Measurements from ENCODE around the gene TRIM2.

Gene TRIM2

GRCh38 chr4:153249199-153250041, 45.2 kb downstream of the TRIM2 start:
- DNase-seq: peak; percentile 47 to 51

- DNase-seq: no peak
Measured at GRCh38 chr4:153252122-153252521, 47.9 kb downstream of the TRIM2 start.

GRCh38 chr4:153255233-153255632, 51.0 kb downstream of the TRIM2 start:
- no peak for DNase-seq

- no peak for DNase-seq
Measured at GRCh38 chr4:153257151-153257620, 52.9 kb downstream of the TRIM2 start.

GRCh38 chr4:153257991-153258390, 53.7 kb downstream of the TRIM2 start:
- DNase-seq: no peak

- DNase-seq: no peak
Measured at GRCh38 chr4:153258750-153259149, 54.5 kb downstream of the TRIM2 start.

GRCh38 chr4:153259661-153260060, 55.4 kb downstream of the TRIM2 start:
- DNase-seq: no peak

- DNase-seq: no peak
Measured at GRCh38 chr4:153260132-153260531, 55.9 kb downstream of the TRIM2 start.

- no peak for DNase-seq
Measured at GRCh38 chr4:153260553-153261300, 56.5 kb downstream of the TRIM2 start.

GRCh38 chr4:153261461-153261860, 57.2 kb downstream of the TRIM2 start:
- DNase-seq: no peak

- no peak for DNase-seq
Measured at GRCh38 chr4:153261914-153262313, 57.7 kb downstream of the TRIM2 start.

GRCh38 chr4:153265306-153266047, 61.2 kb downstream of the TRIM2 start:
- no peak for DNase-seq

- no peak for DNase-seq
Measured at GRCh38 chr4:153266988-153267387, 62.7 kb downstream of the TRIM2 start.

GRCh38 chr4:153267890-153268289, 63.6 kb downstream of the TRIM2 start:
- no peak for DNase-seq

GRCh38 chr4:153268295-153268694, 64.1 kb downstream of the TRIM2 start:
- no peak for DNase-seq

- no peak for DNase-seq
Measured at GRCh38 chr4:153269218-153269990, 65.2 kb downstream of the TRIM2 start.

- no peak for DNase-seq
Measured at GRCh38 chr4:153270361-153270760, 66.1 kb downstream of the TRIM2 start.

GRCh38 chr4:153271820-153272219, 67.6 kb downstream of the TRIM2 start:
- no peak for DNase-seq

GRCh38 chr4:153273751-153274150, 69.5 kb downstream of the TRIM2 start:
- no peak for DNase-seq

GRCh38 chr4:153274967-153275366, 70.7 kb downstream of the TRIM2 start:
- DNase-seq: no peak

GRCh38 chr4:153275380-153276276, 71.4 kb downstream of the TRIM2 start:
- no peak for DNase-seq

Data from Kasumi-1 (cell line).